Hypothalamus (tissue), 51 donors: ENCODE measurements around the gene TMED5.

Experiments used
- DNase-seq, 51 donors: peaks; one replicate each; lab custom pipeline; 2025; lab: John Stamatoyannopoulos, UW

TMED5 gene

GRCh38 chr1:93124556-93125355 is 55.5 kb downstream of the TMED5 start:
- DNase-seq, result no peak

- DNase-seq, result no peak
These were observed 56.9 kb downstream of the TMED5 start for GRCh38 chr1:93123201-93123783.

DNA sequence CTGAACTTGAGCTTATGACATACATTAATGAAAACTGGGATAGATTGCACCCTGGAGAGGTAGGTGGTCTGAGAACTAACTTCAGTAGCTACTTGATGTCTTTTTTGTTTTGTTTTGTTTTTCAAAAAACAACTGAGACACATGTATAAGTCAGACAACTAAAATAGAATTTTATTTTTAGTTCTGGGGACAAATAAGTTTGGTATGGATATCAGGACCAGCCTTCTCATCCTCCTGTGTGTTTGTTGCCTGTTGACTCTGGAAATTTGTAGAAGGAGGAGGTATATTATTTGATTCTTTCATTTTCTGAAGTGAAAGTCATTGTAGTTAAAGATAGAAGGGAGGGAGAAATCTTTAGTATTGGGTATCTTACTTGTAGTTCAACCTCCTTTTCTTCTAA is 59.6 kb downstream of the TMED5 start:
- DNase-seq, result no peak

GRCh38 chr1:93114391-93114790 is 65.8 kb downstream of the TMED5 start:
- no peak for DNase-seq

DNA sequence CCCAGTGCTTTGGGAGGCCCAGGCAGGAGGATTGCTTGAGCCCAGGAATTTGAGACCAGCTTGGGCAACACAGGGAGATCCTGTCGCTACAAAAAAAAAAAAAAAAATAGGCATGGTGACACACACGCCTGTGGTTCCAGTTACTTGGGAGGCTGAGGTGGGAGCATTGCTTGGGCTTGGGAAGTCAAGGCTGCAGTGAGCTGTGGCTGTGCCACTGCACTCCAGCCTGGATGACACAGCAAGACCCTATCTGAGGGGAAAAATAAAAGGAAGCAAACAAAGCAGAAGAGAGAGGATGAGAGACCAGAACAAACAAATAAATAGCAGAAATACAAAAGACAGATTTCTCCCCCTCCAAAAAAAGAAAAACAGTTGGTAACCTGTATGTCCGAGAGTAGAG is 67.1 kb downstream of the TMED5 start:
- DNase-seq, result no peak

GRCh38 chr1:93111561-93111960 is 68.7 kb downstream of the TMED5 start:
- DNase-seq, result no peak

- DNase-seq, result no peak
These were observed 69.1 kb downstream of the TMED5 start for GRCh38 chr1:93111065-93111464.

- DNase-seq, result no peak
These were observed 70.6 kb downstream of the TMED5 start for GRCh38 chr1:93109578-93109977.

GRCh38 chr1:93108335-93108734 is 71.9 kb downstream of the TMED5 start:
- no peak for DNase-seq

DNA sequence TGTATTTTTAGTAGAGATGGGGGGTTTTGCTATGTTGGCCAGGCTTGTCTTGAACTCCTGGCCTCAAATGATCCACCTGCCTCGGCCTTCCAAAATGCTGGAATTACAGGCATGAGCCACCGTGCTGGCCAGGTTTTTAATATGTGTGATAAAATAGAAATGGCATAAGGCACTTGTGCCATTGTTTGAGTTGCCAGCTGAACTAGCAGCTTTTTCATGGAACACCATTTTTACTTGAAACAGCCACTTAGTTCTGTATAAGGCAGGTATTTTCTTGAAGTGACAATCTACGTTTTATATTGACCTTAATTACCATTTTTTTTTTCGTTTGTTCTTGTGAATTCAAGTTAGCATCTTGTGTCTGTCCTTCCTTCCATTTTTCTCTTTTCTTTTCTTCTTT is 72.8 kb downstream of the TMED5 start:
- DNase-seq, result no peak

DNA sequence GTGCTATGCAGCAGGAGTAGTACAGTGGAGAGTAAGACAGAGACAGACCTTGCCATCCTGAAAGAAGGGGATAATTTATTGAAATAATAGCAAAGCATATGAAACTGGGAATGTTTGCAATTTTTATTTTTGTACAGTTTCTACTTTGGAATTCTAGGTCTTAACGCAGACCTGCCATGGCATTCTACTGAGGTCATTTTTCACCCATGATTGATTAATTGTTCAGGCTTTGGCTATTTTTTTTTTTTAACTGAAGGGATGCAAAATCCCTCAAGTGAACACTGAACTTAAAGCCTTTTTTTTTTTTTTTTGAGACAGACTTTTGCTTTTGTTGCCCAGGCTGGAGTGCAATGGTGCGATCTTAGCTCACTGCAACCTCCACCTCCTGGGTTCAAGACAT is 74.0 kb downstream of the TMED5 start:
- no peak for DNase-seq

DNA sequence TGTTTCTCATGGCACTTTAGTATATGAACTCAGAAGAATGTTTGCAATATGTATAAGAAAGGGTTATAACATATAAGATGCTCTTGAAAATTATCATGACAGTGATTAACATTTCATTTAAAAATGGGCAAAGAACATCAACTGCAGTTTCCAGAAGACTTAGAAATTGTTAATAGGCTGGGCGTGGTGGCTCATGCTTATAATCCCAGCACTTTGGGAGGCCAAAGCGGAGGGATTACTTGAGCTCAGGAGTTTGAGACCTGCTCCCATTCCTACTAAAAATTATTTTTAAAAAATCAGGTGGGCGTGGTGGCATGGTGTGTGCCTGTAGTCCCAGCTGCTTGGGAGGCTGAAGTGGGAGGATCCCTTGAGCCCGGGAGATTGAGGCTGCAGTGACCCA is 78.1 kb downstream of the TMED5 start:
- DNase-seq, result no peak
